ENCODE measurements around the gene DNAH6.

DNAH6 gene

GRCh38 chr2:84636080-84636971 lies 120.0 kb downstream of the DNAH6 start:
- DNase-seq: no peak

GRCh38 chr2:84639751-84640150 lies 123.5 kb downstream of the DNAH6 start:
- no peak for DNase-seq

- DNase-seq: no peak
These were observed 124.1 kb downstream of the DNAH6 start for GRCh38 chr2:84640411-84640810.

- no peak for DNase-seq
These were observed 124.7 kb downstream of the DNAH6 start for GRCh38 chr2:84641021-84641420.

GRCh38 chr2:84643991-84644390 lies 127.7 kb downstream of the DNAH6 start:
- DNase-seq: no peak

- no peak for DNase-seq
These were observed 130.2 kb downstream of the DNAH6 start for GRCh38 chr2:84646514-84646913.

GRCh38 chr2:84647267-84647666 lies 131.0 kb downstream of the DNAH6 start:
- DNase-seq: no peak

- no peak for DNase-seq
These were observed 132.8 kb downstream of the DNAH6 start for GRCh38 chr2:84649058-84649457.

- peak; percentile 11 for DNase-seq
These were observed 133.3 kb downstream of the DNAH6 start for GRCh38 chr2:84649487-84650142.

GRCh38 chr2:84652431-84652830 lies 136.1 kb downstream of the DNAH6 start:
- DNase-seq: peak; percentile 7

- no peak for DNase-seq
These were observed 137.0 kb downstream of the DNAH6 start for GRCh38 chr2:84653302-84653701.

GRCh38 chr2:84654414-84654813 lies 138.1 kb downstream of the DNAH6 start:
- no peak for DNase-seq

GRCh38 chr2:84669122-84669521 lies 152.8 kb downstream of the DNAH6 start:
- no peak for DNase-seq

- no peak for DNase-seq
These were observed 157.8 kb downstream of the DNAH6 start for GRCh38 chr2:84674099-84674498.

GRCh38 chr2:84674586-84674985 lies 158.3 kb downstream of the DNAH6 start:
- DNase-seq: no peak

- DNase-seq: no peak
These were observed 160.0 kb downstream of the DNAH6 start for GRCh38 chr2:84676295-84676694.

- DNase-seq: no peak
These were observed 161.9 kb downstream of the DNAH6 start for GRCh38 chr2:84678214-84678613.

GRCh38 chr2:84686783-84687476 lies 170.6 kb downstream of the DNAH6 start:
- no peak for DNase-seq

- no peak for DNase-seq
These were observed 171.3 kb downstream of the DNAH6 start for GRCh38 chr2:84687498-84688149.

- no peak for DNase-seq
These were observed 173.9 kb downstream of the DNAH6 start for GRCh38 chr2:84690225-84690624.

GRCh38 chr2:84694088-84694622 lies 177.9 kb downstream of the DNAH6 start:
- DNase-seq: peak; percentile 41

GRCh38 chr2:84697895-84698294 lies 181.6 kb downstream of the DNAH6 start:
- no peak for DNase-seq

- no peak for DNase-seq
These were observed 183.7 kb downstream of the DNAH6 start for GRCh38 chr2:84700006-84700405.
